AG04449 (cell line): ENCODE results near the gene PLD3.

Experiments
- CTCF ChIA-PET: fragments of 350-600 bp; formaldehyde crosslinking; extraction: SDS; loops from one replicate; lab custom pipeline; 2021; ENCODE audit warnings: antibody characterized with exemption; lab: Yijun Ruan, JAX
- POLR2A ChIA-PET: fragments of 400-600, 350-600 bp; formaldehyde crosslinking; extraction: SDS; loops from one replicate; lab custom pipeline; 2020; ENCODE audit warnings: antibody characterized with exemption, inconsistent platforms; lab: Yijun Ruan, JAX
- DNase-seq: peaks from one replicate; pipeline ENCODE4 v3.0.0-alpha.2; 2010; ENCODE audit warnings: low read depth, low spot score
- H3K4me3 ChIP-seq: 2 replicates; pipeline ENCODE4 v1.5.1; 2011; ENCODE audit warnings: low read depth, mild to moderate bottlenecking, control low read depth, low read length
- CTCF ChIP-seq: IDR thresholded peaks from one replicate; pipeline ENCODE4 v1.5.1; 2011; ENCODE audit warnings: mild to moderate bottlenecking, moderate library complexity, low read length, control low read depth, inconsistent platforms; ENCODE audit not compliant: insufficient read depth; ENCODE audit errors: missing control alignments

PLD3 gene

GRCh38 chr19:40363069-40363468 is 14.6 kb downstream of the PLD3 start:
- TF ChIP-seq CTCF: no peak
- CTCF ChIA-PET: no interaction called here
- POLR2A ChIA-PET: no interaction called here
- no peak overlapping the region for H3K4me3 ChIP-seq
- DNase-seq: no peak

GRCh38 chr19:40365010-40365409 is 16.5 kb downstream of the PLD3 start:
- no peak overlapping the region for H3K4me3 ChIP-seq
- CTCF ChIA-PET: interaction anchor here (1.1 to 3.4 kb wide), 3 partner anchors 9 to 225 kb away, joined by 3 to 17 read pairs (median 5); no protein-coding TSS in a partner anchor
- DNase-seq: no peak
- POLR2A ChIA-PET: interaction anchor here (0.5 to 1.0 kb wide), 4 partner anchors 9 to 58 kb away, joined by 3 to 4 read pairs (median 3); partner anchors contain the start of genes C19orf47 and PLD3
- no peak for TF ChIP-seq CTCF

GRCh38 chr19:40365613-40366401 is 17.3 kb downstream of the PLD3 start:
- TF ChIP-seq CTCF: no peak
- no peak for DNase-seq
- ChIA-PET POLR2A (interaction anchor here (0.6 to 1.0 kb wide), 4 partner anchors 8 to 87 kb away, joined by 3 to 4 read pairs (median 3); no protein-coding TSS in a partner anchor), CTCF (interaction anchor here (0.8 to 3.4 kb wide), 3 partner anchors 10 to 225 kb away, joined by 3 to 17 read pairs (median 3); no protein-coding TSS in a partner anchor)
- H3K4me3 ChIP-seq: peak overlapping the region; percentile 66

GRCh38 chr19:40366697-40367561 is 18.4 kb downstream of the PLD3 start:
- CTCF ChIA-PET: interaction anchor here (0.8 to 3.4 kb wide), 2 partner anchors 11 to 83 kb away, joined by 3 to 17 read pairs; no protein-coding TSS in a partner anchor
- DNase-seq: no peak
- peak overlapping the region; percentile 66 for H3K4me3 ChIP-seq
- POLR2A ChIA-PET: interaction anchor here (0.6 kb wide), 1 partner anchor 86 kb away, joined by 4 read pairs; no protein-coding TSS in a partner anchor
- no peak for TF ChIP-seq CTCF

GRCh38 chr19:40367577-40368434 is 19.3 kb downstream of the PLD3 start:
- H3K4me3 ChIP-seq: no peak overlapping the region
- ChIA-PET POLR2A (no interaction called here), CTCF (interaction anchor here (1.4 to 3.4 kb wide), 2 partner anchors 12 to 13 kb away, joined by 3 to 17 read pairs; no protein-coding TSS in a partner anchor)
- no peak for DNase-seq
- no peak for TF ChIP-seq CTCF
